ENCODE measurements around the gene LRRC66. TPM values are rescaled to one million over a fixed set of nuclear protein-coding genes. Genes with fewer than 3 reads are reported as not detected.

LRRC66 gene
- total RNA-seq, 2 experiments from 2014 or later: 0.09 TPM; not detected in 1

- no peak for ATAC-seq
- H3K27ac Mint-ChIP-seq: no peak overlapping the region
- TF ChIP-seq CTCF (IDR thresholded peaks at IDR 0.05): no peak
- H3K4me1 Mint-ChIP-seq (ENCODE audit: low read depth): no peaks in the 10 kb centered on the region
- intact Hi-C loops (cut with micrococcal nuclease): no loop called here
- H3K9me3 Mint-ChIP-seq: no peaks in the 10 kb centered on the region
- POLR2A ChIA-PET: interaction anchor here (0.5 kb wide), 1 partner anchor 11 kb away, joined by 4 read pairs; no protein-coding TSS in a partner anchor
- no peak for DNase-seq
- H3K4me3 Mint-ChIP-seq: no peak overlapping the region
- peaks cover 2% of the 10 kb centered on the region for H3K27me3 Mint-ChIP-seq
- H3K36me3 Mint-ChIP-seq (ENCODE audit: low read depth): no peaks in the 10 kb centered on the region
- CTCF ChIA-PET: no interaction called here
Measured at GRCh38 chr4:51998837-51999236, 21.3 kb downstream of the LRRC66 start.

DNA sequence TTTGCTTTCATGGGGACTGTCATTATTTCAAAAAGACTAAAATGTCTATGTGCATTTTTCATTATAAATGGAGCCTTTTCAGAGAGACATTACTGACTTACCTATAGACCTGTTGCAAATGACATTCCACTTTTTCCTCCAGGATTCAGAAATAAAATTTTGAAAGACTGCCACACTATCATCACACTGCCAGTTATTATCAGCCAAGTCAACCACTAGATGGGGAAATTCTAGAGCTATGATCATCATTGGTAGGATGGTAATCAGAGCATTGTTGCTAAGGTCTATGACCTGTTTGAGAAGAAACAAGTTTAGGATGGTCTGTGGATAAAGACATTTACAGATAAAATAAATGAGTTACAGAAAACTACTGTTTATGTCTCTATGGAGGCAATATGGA is 22.5 kb downstream of the LRRC66 start:
- Mint-ChIP-seq H3K4me3 (no peak overlapping the region), H3K27me3 (peaks cover 4% of the 10 kb centered on the region), H3K36me3 (ENCODE audit: low read depth) (no peaks in the 10 kb centered on the region), H3K9me3 (no peaks in the 10 kb centered on the region), H3K27ac (no peak overlapping the region), H3K4me1 (ENCODE audit: low read depth) (no peaks in the 10 kb centered on the region)
- POLR2A ChIA-PET: no interaction called here
- DNase-seq: no peak
- ATAC-seq: no peak
- intact Hi-C loops (cut with micrococcal nuclease): no loop called here
- CTCF ChIA-PET: no interaction called here
- TF ChIP-seq CTCF (IDR thresholded peaks at IDR 0.05): no peak

DNA sequence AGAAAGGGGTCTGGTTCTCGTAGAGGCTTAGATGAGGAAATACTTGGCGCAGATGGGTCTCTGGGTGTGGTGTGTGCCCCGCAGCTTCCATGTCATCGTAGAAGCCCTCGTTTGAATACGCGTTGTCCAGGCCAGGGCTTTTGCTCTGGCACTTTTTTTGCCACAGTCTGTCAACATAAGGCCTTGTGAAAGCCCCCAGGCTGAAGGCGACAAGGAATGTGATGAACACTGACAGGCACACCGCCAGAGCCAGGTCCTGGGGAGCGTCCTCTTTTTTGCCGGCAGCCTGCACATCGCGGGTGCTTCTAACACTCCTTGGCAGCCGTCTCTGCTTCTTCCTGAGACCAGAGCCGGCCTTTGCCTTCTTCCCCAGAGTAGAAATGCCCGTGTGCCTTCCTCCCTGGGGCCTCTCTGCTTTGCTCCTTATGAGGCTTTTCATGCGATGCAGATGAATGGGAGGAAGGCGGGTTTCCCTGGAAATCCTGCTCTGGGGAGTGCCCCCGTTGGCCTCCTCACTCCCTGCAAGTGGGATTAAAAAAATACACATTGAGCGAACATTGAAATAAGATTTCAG is 24.4 kb downstream of the LRRC66 start:
- H3K4me1 Mint-ChIP-seq (ENCODE audit: low read depth): no peaks in the 10 kb centered on the region
- no peak for TF ChIP-seq CTCF (IDR thresholded peaks at IDR 0.05)
- no peak overlapping the region for H3K4me3 Mint-ChIP-seq
- POLR2A ChIA-PET: no interaction called here
- intact Hi-C loops (cut with micrococcal nuclease): no loop called here
- ATAC-seq (no peak), DNase-seq (no peak)
- H3K36me3 Mint-ChIP-seq (ENCODE audit: low read depth): no peaks in the 10 kb centered on the region
- CTCF ChIA-PET: no interaction called here
- peaks cover 10% of the 10 kb centered on the region for H3K27me3 Mint-ChIP-seq
- H3K9me3 Mint-ChIP-seq: no peaks in the 10 kb centered on the region
- H3K27ac Mint-ChIP-seq: no peak overlapping the region

DNA sequence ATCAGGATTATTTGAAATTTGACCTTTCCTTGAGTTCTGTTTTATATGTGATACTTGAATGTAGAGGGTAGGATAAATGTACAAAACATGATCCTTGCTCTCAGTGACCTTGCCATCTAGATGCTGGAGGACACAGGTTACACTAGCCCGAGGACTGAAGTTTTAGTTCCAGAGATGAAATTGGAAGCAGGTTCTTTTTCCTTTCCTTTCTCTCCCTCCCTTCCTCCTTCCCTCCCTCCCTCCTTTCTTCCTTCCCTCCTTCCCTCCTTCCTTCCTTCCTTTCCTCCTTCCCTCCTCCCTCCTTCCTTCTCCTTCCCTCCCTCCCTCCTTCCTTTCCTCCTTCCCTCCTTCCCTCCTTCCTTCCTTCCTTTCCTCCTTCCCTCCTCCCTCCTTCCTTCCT is 54.3 kb downstream of the LRRC66 start:
- DNase-seq: no peak
- no peak for TF ChIP-seq CTCF (IDR thresholded peaks at IDR 0.05)
- ATAC-seq: no peak
- CTCF ChIA-PET: no interaction called here
- POLR2A ChIA-PET: no interaction called here
- intact Hi-C loops (cut with micrococcal nuclease): no loop called here
- Mint-ChIP-seq H3K4me3 (no peak overlapping the region), H3K36me3 (ENCODE audit: low read depth) (no peaks in the 10 kb centered on the region), H3K27ac (no peak overlapping the region), H3K4me1 (ENCODE audit: low read depth) (no peaks in the 10 kb centered on the region), H3K9me3 (peaks cover 1% of the 10 kb centered on the region), H3K27me3 (peaks cover 4% of the 10 kb centered on the region)

DNA sequence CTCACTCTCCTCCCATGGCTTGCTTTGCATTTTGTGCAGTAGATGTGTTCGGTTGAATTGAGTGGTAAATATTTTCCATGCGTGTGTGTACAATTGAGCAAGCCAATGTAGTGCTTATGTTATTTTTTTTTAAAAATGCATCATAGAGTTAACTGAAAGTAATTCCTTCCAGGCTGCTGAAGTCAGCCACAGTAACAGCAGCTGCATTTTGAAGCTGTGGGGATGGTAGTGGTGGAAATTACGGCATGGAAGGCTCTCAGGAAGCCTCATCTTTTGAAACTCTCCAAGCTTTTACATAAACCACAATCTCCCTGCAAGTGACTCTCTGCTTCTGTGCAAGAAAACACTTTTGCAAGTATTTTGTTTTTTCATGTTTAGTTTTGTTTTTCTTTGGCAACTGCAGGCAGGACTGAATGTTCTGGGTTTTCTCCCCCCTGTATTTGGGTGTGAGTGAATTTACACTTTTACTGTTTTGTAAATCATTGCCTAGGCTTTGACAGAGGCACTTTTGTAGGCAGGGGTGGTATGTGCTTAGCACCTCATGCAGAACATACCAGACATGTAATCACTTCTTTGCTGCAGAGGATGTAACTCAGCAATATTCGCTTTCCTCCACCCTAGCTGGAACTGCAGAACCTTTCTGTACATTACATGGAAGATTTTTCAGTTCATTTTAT is 56.2 kb downstream of the LRRC66 start:
- CTCF ChIA-PET: no interaction called here
- Mint-ChIP-seq H3K36me3 (ENCODE audit: low read depth) (no peaks in the 10 kb centered on the region), H3K4me1 (ENCODE audit: low read depth) (no peaks in the 10 kb centered on the region), H3K9me3 (peaks cover 1% of the 10 kb centered on the region), H3K4me3 (no peak overlapping the region), H3K27ac (no peak overlapping the region), H3K27me3 (peaks cover 4% of the 10 kb centered on the region)
- no peak for TF ChIP-seq CTCF (IDR thresholded peaks at IDR 0.05)
- POLR2A ChIA-PET: no interaction called here
- ATAC-seq: no peak
- intact Hi-C loops (cut with micrococcal nuclease): no loop called here
- DNase-seq: no peak

Measured in activated CD8-positive, alpha-beta T cell treated with anti-CD3 and anti-CD28 coated beads for 36 hours (primary cell).